Fibroblast of lung (primary cell): ENCODE results near the gene RPH3AL.

ENCODE experiments used
- CTCF ChIP-seq, 2 donors: IDR thresholded peaks in 1 of 2; conservative IDR thresholded peaks in 1 of 2; 1 replicate in 1 of 2; 2 replicates in 1 of 2; pipeline ENCODE4 v1.5.1; 2011 to 2012; ENCODE audit warnings: low read length in 2 of 2, control low read depth in 1 of 2, inconsistent platforms in 1 of 2, low read depth in 1 of 2, mild to moderate bottlenecking in 1 of 2
- EZH2 ChIP-seq: IDR thresholded peaks from 2 replicates; pipeline ENCODE4 v1.5.1; 2012; ENCODE audit warnings: low read length, control low read depth, mild to moderate bottlenecking; ENCODE audit errors: missing control alignments

GRCh38 chr17:279776-280175, 72.8 kb downstream of the RPH3AL start:
- TF ChIP-seq CTCF (conservative IDR thresholded peaks at IDR 0.05 in 1 of 2, IDR thresholded peaks at IDR 0.05 in 1 of 2; ENCODE audit: low read depth in 1 of 2, low read length in 2 of 2) (no peak), EZH2 (no peak)
